Endothelial cell of umbilical vein (primary cell): ENCODE results near the gene QPCT. TPM values are rescaled to one million over a fixed set of nuclear protein-coding genes. Genes with fewer than 3 reads are reported as not detected.

Experiments used
- BruUV-seq: library from RNA; stranded (reverse); fragments of 400-500 nt; replicated peaks from 2 replicates; lab custom pipeline; 2021; lab: Mats Ljungman, UMichigan
- CTCF ChIA-PET: fragments of 300-600, 350-600 bp; sonication (Branson Sonifier 250); formaldehyde crosslinking; loops from one replicate; lab custom pipeline; 2021; ENCODE audit warnings: antibody characterized with exemption, inconsistent platforms; lab: Charles Lee
- POLR2A ChIA-PET: fragments of 300-600, 350-600 bp; sonication (Branson Sonifier 250); formaldehyde crosslinking; loops from one replicate; lab custom pipeline; 2021; ENCODE audit warnings: antibody characterized with exemption, inconsistent platforms; lab: Charles Lee
- DNase-seq: peaks from one replicate; pipeline ENCODE4 v3.0.0-alpha.2; 2011; ENCODE audit warnings: low read depth, low spot score
- FAIRE-seq: peaks from 2 replicates; lab custom pipeline; 2011; peaks lifted over from hg19 to GRCh38; lab: Jason Lieb, UNC
- H2AFZ ChIP-seq: 2 replicates; pipeline ENCODE4 v1.6.0; 2012; ENCODE audit warnings: low read depth, low read length, control low read depth, inconsistent platforms
- H3K27ac ChIP-seq: 2 replicates; pipeline ENCODE4 v1.5.1; 2011; ENCODE audit warnings: low read depth, mild to moderate bottlenecking, control low read depth, low read length, moderate library complexity; ENCODE audit not compliant: insufficient read depth
- H3K27me3 ChIP-seq, 2 experiments: 2 replicates each; pipeline versions ENCODE4 v1.6.0 to v1.6.1; 2011; ENCODE audit warnings: low read length in 2 of 2, mixed read lengths in 1 of 2; ENCODE audit not compliant: control insufficient read depth in 2 of 2, insufficient read depth in 2 of 2
- H3K36me3 ChIP-seq, 2 experiments: 2 replicates in 1 of 2; 3 replicates in 1 of 2; pipeline ENCODE4 v1.5.1; 2011; ENCODE audit warnings: low read length in 2 of 2, mild to moderate bottlenecking in 1 of 2, moderate library complexity in 1 of 2; ENCODE audit not compliant: control insufficient read depth in 2 of 2, insufficient read depth in 2 of 2; ENCODE audit errors: extremely low read depth in 1 of 2
- H3K4me1 ChIP-seq: 3 replicates; pipeline ENCODE4 v1.5.1; 2011; ENCODE audit warnings: mild to moderate bottlenecking, low read length; ENCODE audit not compliant: control insufficient read depth, insufficient read depth; ENCODE audit errors: extremely low read depth
- H3K4me2 ChIP-seq: 2 replicates; pipeline ENCODE4 v1.6.1; 2011; ENCODE audit warnings: low read length, control low read depth, mixed read lengths; ENCODE audit not compliant: insufficient read depth
- H3K4me3 ChIP-seq, 3 experiments: fragments of 200-600 bp in 1 of 3; sonication (generic), shearing (Covaris generic) in 1 of 3; replicated peaks in 1 of 3; 2 replicates each; pipeline ENCODE4 v1.5.1; 2011 to 2016; ENCODE audit warnings: control low read depth in 3 of 3, low read length in 3 of 3, mild to moderate bottlenecking in 2 of 3, inconsistent platforms in 1 of 3, low read depth in 1 of 3, moderate library complexity in 1 of 3; ENCODE audit not compliant: insufficient read depth in 1 of 3
- H3K79me2 ChIP-seq: 2 replicates; pipeline ENCODE4 v1.6.0; 2012; ENCODE audit warnings: low read length, inconsistent platforms; ENCODE audit not compliant: control insufficient read depth, insufficient read depth
- H3K9ac ChIP-seq: replicated peaks from 2 replicates; pipeline ENCODE3; 2011; ENCODE audit warnings: low read length, control low read depth; ENCODE audit not compliant: insufficient read depth; ENCODE audit errors: extremely low read depth
- H3K9me1 ChIP-seq: replicated peaks from 3 replicates; pipeline ENCODE4 v1.6.0; 2011; ENCODE audit warnings: mild to moderate bottlenecking, low read length; ENCODE audit not compliant: control insufficient read depth, insufficient read depth; ENCODE audit errors: extremely low read depth
- H3K9me3 ChIP-seq: replicated peaks from 2 replicates; pipeline ENCODE4 v1.5.1; 2012; ENCODE audit warnings: low read length, inconsistent platforms; ENCODE audit not compliant: control insufficient read depth, insufficient read depth
- H4K20me1 ChIP-seq: replicated peaks from 2 replicates; pipeline ENCODE3; 2011; ENCODE audit warnings: mild to moderate bottlenecking, low read length; ENCODE audit not compliant: control insufficient read depth, insufficient read depth; ENCODE audit errors: extremely low read depth
- CTCF ChIP-seq, 2 donors: IDR thresholded peaks; 1 replicate in 1 of 2; 2 replicates in 1 of 2; pipeline ENCODE4 v1.5.1; 2011; ENCODE audit warnings: low read length in 2 of 2, mild to moderate bottlenecking in 2 of 2, moderate library complexity in 2 of 2, control low read depth in 1 of 2, inconsistent platforms in 1 of 2, low read depth in 1 of 2; ENCODE audit not compliant: insufficient read depth in 1 of 2; ENCODE audit errors: extremely low read depth in 1 of 2
- EZH2 ChIP-seq: IDR thresholded peaks from 2 replicates; pipeline ENCODE4 v1.6.1; 2012; ENCODE audit warnings: borderline replicate concordance, low read depth, mild to moderate bottlenecking, moderate library complexity, low read length, inconsistent platforms; ENCODE audit not compliant: severe bottlenecking
- FOS ChIP-seq: IDR thresholded peaks from 2 replicates; pipeline ENCODE4 v1.6.1; 2011; ENCODE audit warnings: mild to moderate bottlenecking, low read length, moderate library complexity, borderline replicate concordance; ENCODE audit not compliant: insufficient read depth
- GATA2 ChIP-seq: IDR thresholded peaks from 2 replicates; pipeline ENCODE4 v1.7.0; 2011; ENCODE audit warnings: low read depth, mild to moderate bottlenecking, moderate library complexity, mixed read lengths, low read length; ENCODE audit not compliant: insufficient read length, insufficient read depth
- JUN ChIP-seq: IDR thresholded peaks from 2 replicates; pipeline ENCODE4 v1.6.1; 2011; ENCODE audit warnings: borderline replicate concordance, low read depth; ENCODE audit not compliant: insufficient read length, insufficient read depth
- MAX ChIP-seq: IDR thresholded peaks from 2 replicates; pipeline ENCODE4 v1.6.1; 2011; ENCODE audit not compliant: insufficient read depth, insufficient read length
- MYC ChIP-seq: IDR thresholded peaks from one replicate; pipeline ENCODE4 v1.6.1; 2011; ENCODE audit warnings: mild to moderate bottlenecking, low read depth, low read length
- POLR2A ChIP-seq: IDR thresholded peaks from 2 replicates; pipeline ENCODE4 v1.6.1; 2012; ENCODE audit warnings: low read depth, mild to moderate bottlenecking, control low read depth, low read length
- POLR2AphosphoS5 ChIP-seq: IDR thresholded peaks from 2 replicates; pipeline ENCODE4 v1.6.1; 2012; ENCODE audit warnings: low read depth, mild to moderate bottlenecking, control low read depth, low read length, moderate library complexity; ENCODE audit not compliant: insufficient read depth
- dilution Hi-C: fragments of 300-500 bp; cut with MboI; formaldehyde crosslinking; loops from one replicate; pipeline ENCODE4 v1.15.0; 2019; ENCODE audit warnings: low sequenced_read_pairs; ENCODE audit not compliant: extremely low pct_ligation_motif_present
- intact Hi-C: fragments of 100-400 bp; cut with micrococcal nuclease; formaldehyde crosslinking; loops from one replicate; pipeline ENCODE4 v1.10.0; 2022
- polyA plus RNA-seq, 4 experiments: library from polyadenylated mRNA; depleted of rRNA in 3 of 4; stranded (reverse) in 3 of 4; unstranded in 1 of 4; fragments of >200 nt; gene quantifications; 2 replicates each; pipeline versions ENCODE4 v1.2.1 to v1.2.3, GENCODE V29; 2011 to 2012; ENCODE audit warnings: missing spikeins in 1 of 4
- total RNA-seq: library from RNA; stranded (reverse); gene quantifications from 2 replicates; pipeline ENCODE4 v1.2.3, GENCODE V29; 2021

The QPCT gene
- total and polyA plus RNA-seq, 2 donors (not counting 3 experiments of a cell fraction or from before 2014, with no cell fraction given): 12.8 to 17.2 TPM

GRCh38 chr2:37390777-37391176, 46.3 kb downstream of the QPCT start:
- peak overlapping the region; percentile 78 for H3K27ac ChIP-seq
- no peak for TF ChIP-seq CTCF (IDR thresholded peaks at IDR 0.05; ENCODE audit: extremely low read depth in 1 of 2, insufficient read depth in 1 of 2, low read depth in 1 of 2, low read length in 2 of 2)
- TF ChIP-seq MAX: no peak
- TF ChIP-seq POLR2A: no peak
- TF ChIP-seq EZH2: no peak
- no peak for TF ChIP-seq GATA2
- TF ChIP-seq POLR2AphosphoS5: no peak
- no peak for TF ChIP-seq JUN
- no peak for TF ChIP-seq MYC
- no peak for TF ChIP-seq FOS
- TSS peak; percentile 85 for BruUV-seq
- intact Hi-C loops (loop anchor here (1.0 to 2.0 kb wide), 4 partner anchors 10 to 439 kb away; partner anchors contain the start of gene PRKD3), dilution Hi-C loops (no loop called here)
- H3K36me3 ChIP-seq: no peaks in the 10 kb centered on the region
- no peaks in the 10 kb centered on the region for H3K79me2 ChIP-seq
- no peaks in the 10 kb centered on the region for H3K9me3 ChIP-seq
- H3K9me1 ChIP-seq: no peaks in the 10 kb centered on the region
- H2AFZ ChIP-seq: peak overlapping the region; percentile 7
- DNase-seq (no peak), FAIRE-seq (no peak)
- peak overlapping the region; percentile 60 for H3K4me2 ChIP-seq
- H3K9ac ChIP-seq: no peak overlapping the region
- H3K4me1 ChIP-seq: peaks cover 28% of the 10 kb centered on the region
- ChIA-PET POLR2A (interaction anchor here (0.7 kb wide), 1 partner anchor 884 kb away, joined by 9 read pairs; no protein-coding TSS in a partner anchor), CTCF (interaction anchor here (0.7 to 2.9 kb wide), 9 partner anchors 10 to 487 kb away, joined by 3 to 34 read pairs (median 9); partner anchors contain the start of gene PRKD3)
- no peaks in the 10 kb centered on the region for H4K20me1 ChIP-seq
- no peaks in the 10 kb centered on the region for H3K27me3 ChIP-seq
- no peak overlapping the region for H3K4me3 ChIP-seq
